HepG2 (cell line): ENCODE data around the gene CCBE1. TPM values are rescaled to one million over a fixed set of nuclear protein-coding genes. Genes with fewer than 3 reads are reported as not detected.

Source experiments
- E2F5 ChIP-seq: sonication (generic); formaldehyde crosslinking; conservative IDR thresholded peaks from 2 replicates; pipeline ENCODE4 v1.4.0; 2020; ENCODE audit warnings: missing genetic modification reagents
- ELF1 ChIP-seq: sonication (generic); formaldehyde crosslinking; IDR thresholded peaks from 2 replicates; pipeline ENCODE4 v1.4.0; 2020; ENCODE audit warnings: missing genetic modification reagents
- FOXP4 ChIP-seq: sonication (generic); formaldehyde crosslinking; IDR thresholded peaks from 2 replicates; pipeline ENCODE4 v1.4.0; 2020; ENCODE audit warnings: missing genetic modification reagents
- MIER3 ChIP-seq: IDR thresholded peaks from 2 replicates; pipeline ENCODE4 v1.6.1; 2016; ENCODE audit warnings: missing compliant biosample characterization, borderline replicate concordance
- PATZ1 ChIP-seq: sonication (generic); formaldehyde crosslinking; IDR thresholded peaks from 2 replicates; pipeline ENCODE4 v1.4.0; 2020; ENCODE audit warnings: missing genetic modification reagents
- POGZ ChIP-seq: sonication (generic); formaldehyde crosslinking; IDR thresholded peaks from 2 replicates; pipeline ENCODE4 v1.4.0; 2020; ENCODE audit warnings: mild to moderate bottlenecking, missing genetic modification reagents
- PPARG ChIP-seq: conservative IDR thresholded peaks from 2 replicates; pipeline ENCODE4 v1.6.1; 2016; ENCODE audit warnings: missing biosample characterization, missing genetic modification reagents
- SAP130 ChIP-seq: IDR thresholded peaks from 2 replicates; pipeline ENCODE4 v1.6.1; 2016; ENCODE audit warnings: low read depth
- YEATS2 ChIP-seq: sonication (generic); formaldehyde crosslinking; IDR thresholded peaks from 2 replicates; pipeline ENCODE4 v1.4.0; 2020; ENCODE audit warnings: missing genetic modification reagents, borderline replicate concordance
- ZBTB2 ChIP-seq: sonication (generic); formaldehyde crosslinking; IDR thresholded peaks from 2 replicates; pipeline ENCODE4 v1.8.0; 2022; ENCODE audit warnings: low read depth, missing genetic modification reagents
- ZBTB7B ChIP-seq: sonication (generic); formaldehyde crosslinking; IDR thresholded peaks from 2 replicates; pipeline ENCODE4 v1.4.0; 2020; ENCODE audit warnings: missing genetic modification reagents
- ZFP91 ChIP-seq: sonication (generic); formaldehyde crosslinking; IDR thresholded peaks from 2 replicates; pipeline ENCODE4 v1.9.0; 2022; ENCODE audit warnings: missing genetic modification reagents, mild to moderate bottlenecking, borderline replicate concordance
- ZGPAT ChIP-seq: IDR thresholded peaks from 2 replicates; pipeline ENCODE4 v1.6.1; 2016; ENCODE audit warnings: mild to moderate bottlenecking
- ZNF124 ChIP-seq: sonication (generic); formaldehyde crosslinking; IDR thresholded peaks from 2 replicates; pipeline ENCODE4 v1.4.0; 2020; ENCODE audit warnings: missing genetic modification reagents
- ZNF331 ChIP-seq: sonication (generic); formaldehyde crosslinking; IDR thresholded peaks from 2 replicates; pipeline ENCODE4 v1.4.0; 2020; ENCODE audit warnings: missing genetic modification reagents
- ZNF34 ChIP-seq: sonication (generic); formaldehyde crosslinking; IDR thresholded peaks from 2 replicates; pipeline ENCODE4 v1.4.0; 2020; ENCODE audit warnings: mild to moderate bottlenecking, missing genetic modification reagents, borderline replicate concordance
- ZNF740 ChIP-seq: sonication (generic); formaldehyde crosslinking; IDR thresholded peaks from 2 replicates; pipeline ENCODE4 v1.4.0; 2020; ENCODE audit warnings: missing genetic modification reagents
- ZSCAN20 ChIP-seq: sonication (generic); formaldehyde crosslinking; IDR thresholded peaks from 2 replicates; pipeline ENCODE4 v1.4.0; 2020; ENCODE audit warnings: missing genetic modification reagents, mild to moderate bottlenecking, borderline replicate concordance
- ZSCAN9 ChIP-seq: IDR thresholded peaks from 2 replicates; pipeline ENCODE4 v1.6.1; 2016; ENCODE audit warnings: borderline replicate concordance
- polyA plus RNA-seq, 8 experiments: library from polyadenylated mRNA; depleted of rRNA in 3 of 8; stranded (reverse) in 7 of 8; unstranded in 1 of 8; fragments of >200 nt; fragmentation: Illumina TruSeq in 4 of 8; extraction: Trizol in 4 of 8; gene quantifications; 2 replicates each; pipeline versions ENCODE4 v1.2.1 to v1.2.3, GENCODE V29; 2011 to 2016; ENCODE audit warnings: low read depth in 4 of 8, missing spikeins in 1 of 8, mixed read lengths in 1 of 8; ENCODE audit not compliant: insufficient read depth in 1 of 8
- total RNA-seq, 5 experiments: library from RNA; depleted of rRNA; stranded (reverse); fragments of >200 nt; fragmentation: Illumina TruSeq; extraction: Trizol; gene quantifications; 2 replicates each; pipeline ENCODE4 v1.2.3, GENCODE V29; 2016; ENCODE audit warnings: low read depth in 1 of 5

CCBE1 gene
- total and polyA plus RNA-seq, 2 of the 13 experiments (the other 11 are each of a cell fraction or from before 2014, with no cell fraction given): not detected

- 0 out of 2 replicates have a peak, but pooled peaks have one; percentile 34 for TF ChIP-seq SAP130
- no peak for TF ChIP-seq ELF1 (CRISPR knock-in tag)
- TF ChIP-seq ZNF331 (CRISPR knock-in tag): peak; percentile 57; the same call in 1 of the 2 replicates
- no peak for TF ChIP-seq ZSCAN20 (CRISPR knock-in tag)
- TF ChIP-seq E2F5 (CRISPR knock-in tag): no peak
- TF ChIP-seq ZBTB7B (CRISPR knock-in tag): 0 out of 2 replicates have a peak, but pooled peaks have one; percentile 22
- TF ChIP-seq ZSCAN9 (CRISPR knock-in tag): no peak
- TF ChIP-seq FOXP4 (CRISPR knock-in tag): 0 out of 2 replicates have a peak, but pooled peaks have one; percentile 26
- TF ChIP-seq PATZ1: 0 out of 2 replicates have a peak, but pooled peaks have one; percentile 29
- no peak for TF ChIP-seq ZNF740 (CRISPR knock-in tag)
- TF ChIP-seq ZNF34 (CRISPR knock-in tag): 0 out of 2 replicates have a peak, but pooled peaks have one; percentile 42
- TF ChIP-seq MIER3: peak; percentile 40; the same call in 1 of the 2 replicates
- no peak for TF ChIP-seq YEATS2 (CRISPR knock-in tag)
- TF ChIP-seq ZBTB2 (CRISPR knock-in tag): no peak
- peak; percentile 39; the same call in 1 of the 2 replicates for TF ChIP-seq ZFP91 (CRISPR knock-in tag)
- TF ChIP-seq ZNF124 (CRISPR knock-in tag): no peak
- 0 out of 2 replicates have a peak, but pooled peaks have one; percentile 29 for TF ChIP-seq POGZ
- TF ChIP-seq ZGPAT: 0 out of 2 replicates have a peak, but pooled peaks have one; percentile 38
- 0 out of 2 replicates have a peak, but pooled peaks have one; percentile 16 for TF ChIP-seq PPARG (CRISPR knock-in tag)
Measured at GRCh38 chr18:59402432-59403090, 294.7 kb downstream of the CCBE1 start (continued).
